GM12892 (cell line): ENCODE results near the gene FBXO4.

ENCODE experiments used
- POLR2A ChIP-seq: IDR thresholded peaks from 2 replicates; pipeline ENCODE4 v1.6.1; 2011; ENCODE audit warnings: low read depth, low read length, control low read depth
- POLR2AphosphoS5 ChIP-seq: IDR thresholded peaks from 2 replicates; pipeline ENCODE4 v1.6.1; 2011; ENCODE audit warnings: low read depth, low read length, control low read depth
- TAF1 ChIP-seq: IDR thresholded peaks from 2 replicates; pipeline ENCODE4 v1.6.1; 2011; ENCODE audit warnings: low read depth, mild to moderate bottlenecking, control low read depth, low read length, borderline replicate concordance

GRCh38 chr5:41955432-41956024 is 30.4 kb downstream of the FBXO4 start:
- TF ChIP-seq POLR2AphosphoS5 (no peak), POLR2A (no peak), TAF1 (no peak)
